CD14-positive monocyte (primary cell): Measurements from ENCODE around the gene AFM. TPM values are rescaled to one million over a fixed set of nuclear protein-coding genes. Genes with fewer than 3 reads are reported as not detected.

Experiments used
- polyA plus RNA-seq, 3 donors: library from polyadenylated mRNA; depleted of rRNA in 1 of 3; unstranded in 2 of 3; stranded (reverse) in 1 of 3; fragments of 300-500 nt in 2 of 3; fragments of >200 nt in 1 of 3; fragmentation: Illumina TruSeq in 2 of 3; gene quantifications; 1 replicate in 2 of 3; 2 replicates in 1 of 3; pipeline ENCODE4 v1.2.3, GENCODE V29; 2012 to 2021
- small RNA-seq: library from RNA; depleted of rRNA; stranded (forward); fragments of <200 nt; gene quantifications from one replicate; pipeline ENCODE3, GENCODE V24; 2012; ENCODE audit warnings: low read depth; ENCODE audit not compliant: insufficient read length

Gene AFM
- polyA plus RNA-seq, 3 donors, result not detected

Small RNA genes within 50 kb of the gene (small RNA-seq; reads per million reads assigned to genes)
- gene AC074250.1, result not detected

Other genes starting within 250 kb of the AFM start
- 10 to 100 TPM in 1 of 3 donors, 1 to 10 TPM in 2; 5.3 to 18.9 (median 9.0) TPM for gene ANKRD17, start 222.9 kb upstream of the AFM start, polyA plus RNA-seq
- not detected for gene ALB, start 77.5 kb upstream of the AFM start, polyA plus RNA-seq
- gene AFP, start 45.5 kb upstream of the AFM start, polyA plus RNA-seq, result not detected
- not detected for gene RASSF6, start 138.7 kb downstream of the AFM start, polyA plus RNA-seq